Fibroblast of lung (primary cell): ENCODE measurements around the gene PTPRA. TPM values are rescaled to one million over a fixed set of nuclear protein-coding genes. Genes with fewer than 3 reads are reported as not detected.

Experiments
- DNase-seq, 2 donors: peaks; one replicate each; pipeline versions ENCODE4 v3.0.0 to v3.0.0-alpha.2; 2010; ENCODE audit warnings: low read depth in 2 of 2
- H2AFZ ChIP-seq: 2 replicates; pipeline ENCODE4 v1.5.1; 2012; ENCODE audit warnings: low read length, control low read depth, inconsistent platforms
- H3K27ac ChIP-seq: 2 replicates; pipeline ENCODE4 v1.5.1; 2011; ENCODE audit warnings: low read length, control low read depth; ENCODE audit not compliant: insufficient read depth
- H3K27me3 ChIP-seq: 2 replicates; pipeline ENCODE4 v1.5.1; 2011; ENCODE audit warnings: mild to moderate bottlenecking, low read length; ENCODE audit not compliant: control insufficient read depth, insufficient read depth
- H3K36me3 ChIP-seq: 2 replicates; pipeline ENCODE4 v1.5.1; 2011; ENCODE audit warnings: low read length; ENCODE audit not compliant: control insufficient read depth, insufficient read depth
- H3K4me1 ChIP-seq: 2 replicates; pipeline ENCODE4 v1.5.1; 2011; ENCODE audit warnings: low read length; ENCODE audit not compliant: control insufficient read depth, insufficient read depth; ENCODE audit errors: extremely low read depth
- H3K4me2 ChIP-seq: 2 replicates; pipeline ENCODE4 v1.5.1; 2011; ENCODE audit warnings: low read length, control low read depth; ENCODE audit not compliant: insufficient read depth; ENCODE audit errors: extremely low read depth
- H3K4me3 ChIP-seq, 4 experiments: fragments of 200-600 bp in 1 of 4; sonication (generic) in 1 of 4; replicated peaks in 1 of 4; 2 replicates each; pipeline ENCODE4 v1.5.1; 2011 to 2016; ENCODE audit warnings: low read length in 4 of 4, low read depth in 3 of 4, mild to moderate bottlenecking in 3 of 4, control low read depth in 2 of 4, inconsistent platforms in 1 of 4, mixed read lengths in 1 of 4; ENCODE audit not compliant: insufficient read depth in 1 of 4; ENCODE audit errors: control extremely low read depth in 1 of 4
- H3K79me2 ChIP-seq: 2 replicates; pipeline ENCODE4 v1.5.1; 2012; ENCODE audit warnings: mild to moderate bottlenecking, low read length, inconsistent platforms; ENCODE audit not compliant: control insufficient read depth, insufficient read depth
- H3K9ac ChIP-seq: 2 replicates; pipeline ENCODE4 v1.5.1; 2011; ENCODE audit warnings: mild to moderate bottlenecking, low read length, control low read depth; ENCODE audit not compliant: insufficient read depth
- H3K9me3 ChIP-seq: 2 replicates; pipeline ENCODE4 v1.5.1; 2012; ENCODE audit warnings: low read depth, low read length; ENCODE audit not compliant: control insufficient read depth, insufficient read depth
- H4K20me1 ChIP-seq: 2 replicates; pipeline ENCODE4 v1.5.1; 2011; ENCODE audit warnings: low read length; ENCODE audit not compliant: control insufficient read depth, insufficient read depth; ENCODE audit errors: extremely low read depth
- CTCF ChIP-seq, 2 donors: IDR thresholded peaks in 1 of 2; conservative IDR thresholded peaks in 1 of 2; 1 replicate in 1 of 2; 2 replicates in 1 of 2; pipeline ENCODE4 v1.5.1; 2011 to 2012; ENCODE audit warnings: low read length in 2 of 2, control low read depth in 1 of 2, inconsistent platforms in 1 of 2, low read depth in 1 of 2, mild to moderate bottlenecking in 1 of 2
- EZH2 ChIP-seq: IDR thresholded peaks from 2 replicates; pipeline ENCODE4 v1.5.1; 2012; ENCODE audit warnings: low read length, control low read depth, mild to moderate bottlenecking; ENCODE audit errors: missing control alignments
- polyA plus RNA-seq, 2 donors: library from polyadenylated mRNA; depleted of rRNA in 1 of 2; stranded (reverse) in 1 of 2; unstranded in 1 of 2; fragments of >200 nt; gene quantifications; 2 replicates each; pipeline ENCODE4 v1.2.1, GENCODE V29; 2011 to 2012; ENCODE audit warnings: missing spikeins in 1 of 2
- total RNA-seq: library from RNA; depleted of rRNA; stranded (reverse); fragments of >200 nt; gene quantifications from 2 replicates; pipeline ENCODE4 v1.2.1, GENCODE V29; 2014

The PTPRA gene
- total and polyA plus RNA-seq, 2 donors (not counting 1 experiment from before 2014, with no cell fraction given) = 27.9 to 127 TPM

DNA sequence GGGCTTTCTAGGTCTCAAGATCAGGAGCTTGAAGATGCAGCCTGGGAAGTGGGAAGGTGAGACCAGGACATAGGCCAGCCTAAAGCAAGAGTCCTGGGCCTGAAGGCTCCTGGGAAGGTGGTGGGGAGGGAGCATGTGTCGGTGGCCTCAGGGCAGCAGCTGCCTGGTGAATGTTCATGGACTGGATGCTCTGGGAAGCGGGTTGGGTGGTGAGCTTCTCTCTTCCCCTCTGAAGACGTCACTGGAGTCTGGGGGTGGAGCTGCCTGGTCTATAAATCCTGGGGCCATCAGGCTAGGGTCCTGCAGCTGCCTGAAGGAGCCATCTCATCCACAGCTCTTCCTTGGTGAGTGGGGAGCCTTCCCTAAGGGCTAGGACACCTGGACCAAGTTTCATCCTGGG, 170.0 kb downstream of the PTPRA start, which contains the start of gene GNRH2:
GNRH2 (plus strand) TSS at position 301 of the 400 bp plus-strand sequence. CDS start 793 bp downstream, outside the sequence.
- DNase-seq = no peak
- H3K36me3 ChIP-seq = peaks cover 11% of the 10 kb centered on the region
- peak within 1 kb of the TSS; percentile 9 for H3K27ac ChIP-seq
- H3K27me3 ChIP-seq = no peaks in the 10 kb centered on the region
- peaks cover 11% of the 10 kb centered on the region for H3K4me1 ChIP-seq
- H2AFZ ChIP-seq = no peak within 1 kb of the TSS
- no peak within 1 kb of the TSS for H3K9ac ChIP-seq
- H3K4me2 ChIP-seq = no peak within 1 kb of the TSS
- peaks cover 9% of the 10 kb centered on the region for H3K79me2 ChIP-seq
- H4K20me1 ChIP-seq = no peaks in the 10 kb centered on the region
- no peaks in the 10 kb centered on the region for H3K9me3 ChIP-seq
- H3K4me3 ChIP-seq = no peak within 1 kb of the TSS
- TF ChIP-seq EZH2 (no peak), CTCF (conservative IDR thresholded peaks at IDR 0.05 in 1 of 2, IDR thresholded peaks at IDR 0.05 in 1 of 2; ENCODE audit: low read depth in 1 of 2, low read length in 2 of 2) (no peak)

DNA sequence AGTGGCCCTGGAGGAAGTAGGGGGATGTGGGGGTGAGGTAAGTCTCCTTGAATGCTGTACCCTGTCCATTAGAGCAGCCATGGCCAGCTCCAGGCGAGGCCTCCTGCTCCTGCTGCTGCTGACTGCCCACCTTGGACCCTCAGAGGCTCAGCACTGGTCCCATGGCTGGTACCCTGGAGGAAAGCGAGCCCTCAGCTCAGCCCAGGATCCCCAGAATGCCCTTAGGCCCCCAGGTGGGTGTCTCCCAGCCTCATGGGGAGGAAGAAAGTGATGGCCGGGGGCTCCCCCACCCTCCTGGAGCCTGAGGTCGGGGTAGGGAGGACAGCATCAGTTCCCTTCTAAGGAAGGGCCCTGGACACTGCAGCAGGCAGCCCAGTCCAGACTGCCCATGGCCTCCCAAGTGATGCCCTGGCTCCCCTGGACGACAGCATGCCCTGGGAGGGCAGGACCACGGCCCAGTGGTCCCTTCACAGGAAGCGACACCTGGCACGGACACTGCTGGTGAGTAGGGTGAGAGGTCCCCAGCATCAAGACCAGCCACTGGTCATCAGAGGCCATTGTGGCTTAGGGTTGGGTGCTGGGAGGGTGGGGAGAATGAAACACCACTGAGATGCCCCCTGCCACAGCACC, 171.2 kb downstream of the PTPRA start:
- no peak for DNase-seq
- no peak overlapping the region for H2AFZ ChIP-seq
- peaks cover 9% of the 10 kb centered on the region for H3K79me2 ChIP-seq
- H3K27me3 ChIP-seq = no peaks in the 10 kb centered on the region
- no peaks in the 10 kb centered on the region for H3K9me3 ChIP-seq
- no peak overlapping the region for H3K4me3 ChIP-seq
- H4K20me1 ChIP-seq = no peaks in the 10 kb centered on the region
- H3K4me1 ChIP-seq = peaks cover 11% of the 10 kb centered on the region
- H3K27ac ChIP-seq = no peak overlapping the region
- H3K9ac ChIP-seq = no peak overlapping the region
- H3K4me2 ChIP-seq = no peak overlapping the region
- TF ChIP-seq EZH2 = no peak
- TF ChIP-seq CTCF (conservative IDR thresholded peaks at IDR 0.05 in 1 of 2, IDR thresholded peaks at IDR 0.05 in 1 of 2; ENCODE audit: low read depth in 1 of 2, low read length in 2 of 2) = no peak
- peaks cover 15% of the 10 kb centered on the region for H3K36me3 ChIP-seq

DNA sequence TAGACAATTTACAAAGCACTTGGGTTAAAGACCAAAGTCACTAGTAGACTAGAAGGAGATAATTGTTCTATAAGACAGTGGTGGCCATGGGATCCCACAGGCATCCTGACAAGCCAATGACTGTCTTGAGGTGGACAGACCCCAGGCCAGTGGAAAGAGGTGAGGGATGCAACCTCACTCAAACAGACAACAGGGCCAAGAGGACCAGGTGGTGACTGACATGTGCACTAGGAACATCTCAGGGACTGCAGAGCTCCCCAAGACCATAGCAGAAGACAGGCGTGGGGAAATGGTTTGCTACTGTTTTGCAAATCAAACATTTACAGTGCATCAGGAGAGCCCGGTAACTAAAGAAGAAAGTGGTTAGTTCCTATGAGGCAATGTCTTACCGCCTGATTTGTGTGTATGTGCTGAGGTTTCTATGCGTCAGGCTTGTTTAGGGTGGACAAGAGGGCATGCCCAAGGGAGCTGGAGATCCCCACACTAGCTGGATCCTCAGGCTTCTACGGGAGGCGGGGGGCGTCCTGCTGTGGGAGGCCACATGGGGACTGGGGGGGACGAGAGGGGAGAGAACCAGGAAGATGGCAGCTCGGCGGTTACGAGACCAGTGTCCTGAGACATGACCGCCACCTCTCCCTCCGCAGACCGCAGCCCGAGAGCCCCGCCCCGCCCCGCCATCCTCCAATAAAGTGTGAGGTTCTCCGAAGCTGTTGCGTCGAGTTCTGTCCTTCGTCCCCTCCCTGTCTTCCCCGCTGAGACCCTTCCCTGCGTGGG, 171.9 kb downstream of the PTPRA start:
- TF ChIP-seq CTCF (conservative IDR thresholded peaks at IDR 0.05 in 1 of 2, IDR thresholded peaks at IDR 0.05 in 1 of 2; ENCODE audit: low read depth in 1 of 2, low read length in 2 of 2) = no peak
- TF ChIP-seq EZH2 = no peak
- Histone ChIP-seq H3K4me2 (peak overlapping the region; percentile 85), H3K27ac (peak overlapping the region; percentile 83)

More for the DNA sequence above, 171.9 kb downstream of the PTPRA start:
- peak; percentile 76 for DNase-seq
- H2AFZ ChIP-seq = peak overlapping the region; percentile 63
- no peaks in the 10 kb centered on the region for H3K9me3 ChIP-seq
- no peaks in the 10 kb centered on the region for H3K27me3 ChIP-seq
- H3K79me2 ChIP-seq = peaks cover 9% of the 10 kb centered on the region
- peak overlapping the region; percentile 43 to 91 (median 81) for H3K4me3 ChIP-seq
- H3K9ac ChIP-seq = peak overlapping the region; percentile 73
- peaks cover 19% of the 10 kb centered on the region for H3K36me3 ChIP-seq
- peaks cover 11% of the 10 kb centered on the region for H3K4me1 ChIP-seq
- H4K20me1 ChIP-seq = no peaks in the 10 kb centered on the region
